A549 treated with DMSO at 1 μM for 4 hours (cell line): ENCODE results near the gene CASP3. TPM values are rescaled to one million over a fixed set of nuclear protein-coding genes. Genes with fewer than 3 reads are reported as not detected.

Experiments used
- total RNA-seq: library from RNA; stranded (reverse); fragments of 200-300 nt; extraction: Qiagen RNA extraction; gene quantifications from 5 replicates; pipeline ENCODE4 v1.2.3, GENCODE V29; 2022; ENCODE audit warnings: low read depth

The CASP3 gene
- total RNA-seq: 21.2 to 26.6 TPM (median 24.3 TPM) in 5 replicates

GRCh38 chr4:184649026-184649970 lies at the start of gene CASP3, which contains the start of gene PRIMPOL:
CASP3 (minus strand) TSS chr4:184649447; CDS start chr4:184638453, 10,994 bp downstream.
PRIMPOL (plus strand) TSS chr4:184649738; CDS start chr4:184657141, 7,403 bp downstream.

Other genes starting within 250 kb of the CASP3 start
- gene IRF2, start 174.9 kb downstream of the CASP3 start, total RNA-seq: 11.4 to 16.8 TPM (median 14.5 TPM) in 5 replicates
- gene PRIMPOL, start 291 bp upstream of the CASP3 start, total RNA-seq: 4.5 to 7.5 TPM (median 7.1 TPM) in 5 replicates
- gene CENPU, start 84.6 kb upstream of the CASP3 start, total RNA-seq: 22.8 to 25.8 TPM (median 25.4 TPM) in 5 replicates
- 11.4 to 13.5 TPM (median 12.1 TPM) in 5 replicates for gene ACSL1, start 176.5 kb upstream of the CASP3 start, total RNA-seq